GM18519 (cell line): Measurements from ENCODE around the gene APOB.

Experiments used
- ATAC-seq: cut with Tn5 transposase; IDR thresholded peaks from one replicate; pipeline ENCODE4 v1.9.1; 2021; ENCODE audit warnings: mild to moderate bottlenecking, moderate library complexity; ENCODE audit not compliant: unreplicated experiment, low FRiP score

The APOB gene, protein sequence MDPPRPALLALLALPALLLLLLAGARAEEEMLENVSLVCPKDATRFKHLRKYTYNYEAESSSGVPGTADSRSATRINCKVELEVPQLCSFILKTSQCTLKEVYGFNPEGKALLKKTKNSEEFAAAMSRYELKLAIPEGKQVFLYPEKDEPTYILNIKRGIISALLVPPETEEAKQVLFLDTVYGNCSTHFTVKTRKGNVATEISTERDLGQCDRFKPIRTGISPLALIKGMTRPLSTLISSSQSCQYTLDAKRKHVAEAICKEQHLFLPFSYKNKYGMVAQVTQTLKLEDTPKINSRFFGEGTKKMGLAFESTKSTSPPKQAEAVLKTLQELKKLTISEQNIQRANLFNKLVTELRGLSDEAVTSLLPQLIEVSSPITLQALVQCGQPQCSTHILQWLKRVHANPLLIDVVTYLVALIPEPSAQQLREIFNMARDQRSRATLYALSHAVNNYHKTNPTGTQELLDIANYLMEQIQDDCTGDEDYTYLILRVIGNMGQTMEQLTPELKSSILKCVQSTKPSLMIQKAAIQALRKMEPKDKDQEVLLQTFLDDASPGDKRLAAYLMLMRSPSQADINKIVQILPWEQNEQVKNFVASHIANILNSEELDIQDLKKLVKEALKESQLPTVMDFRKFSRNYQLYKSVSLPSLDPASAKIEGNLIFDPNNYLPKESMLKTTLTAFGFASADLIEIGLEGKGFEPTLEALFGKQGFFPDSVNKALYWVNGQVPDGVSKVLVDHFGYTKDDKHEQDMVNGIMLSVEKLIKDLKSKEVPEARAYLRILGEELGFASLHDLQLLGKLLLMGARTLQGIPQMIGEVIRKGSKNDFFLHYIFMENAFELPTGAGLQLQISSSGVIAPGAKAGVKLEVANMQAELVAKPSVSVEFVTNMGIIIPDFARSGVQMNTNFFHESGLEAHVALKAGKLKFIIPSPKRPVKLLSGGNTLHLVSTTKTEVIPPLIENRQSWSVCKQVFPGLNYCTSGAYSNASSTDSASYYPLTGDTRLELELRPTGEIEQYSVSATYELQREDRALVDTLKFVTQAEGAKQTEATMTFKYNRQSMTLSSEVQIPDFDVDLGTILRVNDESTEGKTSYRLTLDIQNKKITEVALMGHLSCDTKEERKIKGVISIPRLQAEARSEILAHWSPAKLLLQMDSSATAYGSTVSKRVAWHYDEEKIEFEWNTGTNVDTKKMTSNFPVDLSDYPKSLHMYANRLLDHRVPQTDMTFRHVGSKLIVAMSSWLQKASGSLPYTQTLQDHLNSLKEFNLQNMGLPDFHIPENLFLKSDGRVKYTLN (N-terminal part only)

GRCh38 chr2:21043744-21044532 is at the start of gene APOB:
Gene APOB (minus strand): TSS chr2:21044073. CDS start chr2:21043945, 128 bp downstream.
- no peak for ATAC-seq

DNA sequence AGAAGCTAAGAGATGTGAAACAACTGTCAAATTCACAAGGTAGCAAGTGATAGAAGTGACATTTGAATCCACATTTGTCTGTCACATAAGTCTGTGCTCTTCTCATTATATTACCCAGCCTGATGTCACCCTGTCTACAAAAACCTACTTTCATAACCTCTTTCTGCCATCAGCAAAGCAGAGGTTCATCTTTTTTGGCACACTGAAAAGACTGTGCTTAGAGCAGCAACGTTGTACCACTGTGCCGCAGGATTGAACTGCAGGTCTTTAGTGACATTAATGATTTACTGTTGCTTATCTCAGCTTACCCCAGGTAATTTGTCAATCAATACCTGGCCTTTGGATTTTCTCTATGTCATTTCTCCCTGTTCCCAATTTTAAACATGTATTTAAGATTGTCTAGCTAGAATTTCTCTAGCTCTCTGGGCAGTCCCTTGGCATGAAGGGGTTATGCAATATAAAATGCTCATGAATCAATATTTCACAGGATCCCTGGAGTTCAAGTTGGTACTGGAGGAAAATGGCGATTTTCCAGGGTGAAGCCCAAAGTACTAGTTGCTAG is 48.5 kb upstream of the APOB start:
- ATAC-seq = no peak

GRCh38 chr2:21084401-21084800 is 40.5 kb upstream of the APOB start:
- no peak for ATAC-seq

- ATAC-seq = no peak
These were observed 39.6 kb upstream of the APOB start for GRCh38 chr2:21083482-21083881.

DNA sequence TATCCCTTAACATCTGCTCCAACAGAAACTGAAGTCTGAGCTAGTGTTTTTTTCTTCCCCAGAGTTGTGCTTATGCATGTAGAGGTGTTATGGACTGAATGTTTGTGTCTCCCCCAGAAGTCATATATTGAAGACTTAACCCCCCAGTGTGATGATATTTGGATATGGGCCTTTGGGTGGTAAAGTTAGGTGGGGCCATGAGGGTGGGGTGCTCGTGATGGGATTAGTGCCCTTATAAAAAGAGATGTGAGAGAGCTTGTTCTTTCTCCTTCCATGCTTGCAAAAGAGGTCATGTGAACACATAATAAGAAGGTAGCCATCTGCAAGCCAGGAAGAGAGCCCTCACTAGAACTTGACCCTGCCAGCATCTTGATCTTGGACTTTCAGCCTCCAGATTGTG is 34.4 kb upstream of the APOB start:
- no peak for ATAC-seq

GRCh38 chr2:21072477-21073242 is 28.8 kb upstream of the APOB start:
- no peak for ATAC-seq

DNA sequence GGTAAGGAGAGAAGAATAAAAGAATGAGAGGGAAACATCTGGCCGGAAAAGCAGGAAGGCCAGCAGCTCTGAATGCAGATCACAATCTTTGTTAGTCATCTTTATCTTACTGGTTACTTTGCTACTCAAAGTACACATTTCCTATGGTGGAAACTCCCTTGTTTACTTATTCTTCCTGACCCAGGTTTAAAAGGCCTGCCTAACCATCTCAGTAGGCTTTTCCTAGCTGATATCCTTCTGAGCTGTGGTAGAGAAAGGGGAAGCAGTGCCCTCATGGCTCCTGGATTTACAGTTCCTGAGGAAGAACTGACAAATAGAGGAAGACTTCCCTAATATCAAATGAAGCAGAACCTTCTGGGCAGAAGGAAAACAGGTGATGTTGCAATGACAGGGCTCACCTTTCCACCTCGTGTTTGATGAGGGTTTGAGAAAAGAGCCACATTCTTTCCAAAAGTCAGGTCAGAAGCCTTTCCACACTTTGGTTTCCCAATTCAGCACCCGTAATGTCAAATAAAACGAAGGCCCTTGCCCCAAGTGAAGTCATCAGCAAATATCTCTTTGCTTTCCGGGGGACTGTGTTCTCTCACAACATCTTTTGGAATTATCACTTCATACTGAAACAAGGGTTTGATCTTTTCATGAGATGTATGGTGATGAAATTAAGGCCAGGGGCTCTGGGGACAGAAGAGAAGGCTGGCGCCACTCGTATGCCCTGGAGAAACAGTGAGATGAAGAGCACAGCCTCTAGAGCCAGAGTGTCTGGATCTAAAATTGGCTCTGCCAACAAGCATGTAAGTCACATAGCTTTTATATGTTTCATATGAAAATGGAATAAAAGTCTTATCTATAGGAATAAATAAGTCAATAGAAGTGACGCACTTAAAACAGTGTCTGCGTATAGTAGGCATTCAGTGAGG is 26.7 kb upstream of the APOB start:
- no peak for ATAC-seq

GRCh38 chr2:21069746-21070340 is 26.0 kb upstream of the APOB start:
- ATAC-seq = no peak

DNA sequence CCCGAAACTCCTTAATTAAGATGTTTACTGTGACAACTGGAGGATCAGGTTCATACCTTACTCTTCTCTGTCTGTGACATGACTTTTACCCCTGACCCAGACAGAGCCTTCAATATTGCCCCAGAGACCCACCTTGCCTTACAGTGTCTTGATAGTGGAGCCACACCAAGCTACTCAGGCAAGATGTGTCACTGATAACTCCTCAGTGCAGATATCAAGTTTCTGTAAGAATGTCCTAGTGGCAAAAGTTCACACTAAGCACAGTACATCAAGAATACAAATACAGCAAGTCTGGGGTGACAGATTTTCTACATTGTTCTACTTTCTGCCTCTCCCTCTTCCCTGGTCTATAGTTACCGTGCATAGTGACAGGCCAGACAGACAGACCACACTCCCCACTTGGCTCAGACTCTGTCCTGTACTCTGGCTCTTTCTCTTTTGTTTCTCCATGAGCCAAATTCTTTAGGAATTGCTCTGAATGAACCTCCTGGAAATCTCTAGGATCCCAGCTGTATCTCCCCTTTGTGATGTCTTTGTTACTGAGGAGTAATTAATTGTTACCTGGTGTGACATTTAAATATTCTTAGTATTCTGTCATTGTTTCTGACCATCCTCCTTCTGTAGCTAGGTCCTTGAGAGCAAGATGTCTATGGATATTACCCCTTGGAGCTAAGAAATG is 24.1 kb upstream of the APOB start:
- no peak for ATAC-seq

DNA sequence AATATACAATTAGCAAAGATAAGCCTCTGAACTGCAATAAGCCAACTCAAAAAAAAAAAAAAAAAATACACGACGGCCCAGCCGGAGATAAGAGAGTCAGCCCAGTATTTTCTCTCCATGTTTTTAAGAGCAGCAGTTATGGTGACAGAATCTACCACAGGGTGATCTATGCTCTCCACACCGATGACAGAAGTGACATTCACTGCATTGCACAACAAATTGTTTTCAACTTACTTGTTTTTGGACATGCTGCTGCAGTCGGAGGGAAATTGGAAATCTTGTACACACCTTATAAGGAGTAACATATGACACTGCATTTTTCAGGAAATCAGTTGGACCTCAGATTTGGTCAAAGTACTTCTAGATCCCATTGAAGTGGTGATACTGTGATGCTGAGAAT is 23.3 kb upstream of the APOB start:
- no peak for ATAC-seq

- no peak for ATAC-seq
These were observed 16.2 kb upstream of the APOB start for GRCh38 chr2:21059885-21060610.

DNA sequence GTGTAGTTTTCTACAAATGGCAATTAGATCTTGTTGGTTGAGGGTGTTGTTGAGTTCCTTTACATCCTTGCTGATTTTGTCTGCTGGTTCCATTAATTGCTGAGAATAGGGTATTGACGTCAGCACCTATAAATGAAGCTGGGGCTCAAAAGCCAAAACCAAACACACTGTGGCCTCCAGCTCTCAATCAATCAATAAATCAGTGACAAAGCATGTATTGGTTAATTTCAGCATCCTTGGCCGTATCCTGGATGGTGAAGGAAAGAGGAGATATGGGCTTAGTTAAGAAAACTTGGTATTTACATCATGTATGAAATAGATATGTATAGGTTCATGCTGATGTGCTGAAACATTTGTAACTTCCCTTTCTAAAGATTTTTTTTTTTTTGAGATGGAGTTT is 13.2 kb upstream of the APOB start:
- no peak for ATAC-seq

- ATAC-seq = no peak
These were observed 12.3 kb upstream of the APOB start for GRCh38 chr2:21055879-21056790.

DNA sequence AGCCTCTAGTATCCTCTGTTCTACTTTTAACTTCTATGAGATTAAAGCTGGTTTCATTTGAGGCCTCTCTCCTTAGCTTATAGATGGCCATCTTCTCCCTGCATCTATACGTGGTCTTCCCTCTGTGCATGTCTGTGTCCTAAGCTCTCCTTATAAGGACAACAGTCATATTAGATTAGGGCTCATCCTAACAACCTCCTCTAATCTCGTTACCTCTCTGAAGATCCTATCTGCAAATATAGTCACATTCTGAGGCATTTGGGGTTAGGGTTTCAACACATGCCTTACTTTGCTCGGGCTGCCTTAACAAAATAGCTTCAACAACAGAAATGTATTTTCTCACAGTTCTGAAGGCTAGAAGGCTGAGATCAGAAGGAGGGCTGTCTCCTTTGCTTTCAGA is 11.6 kb upstream of the APOB start:
- ATAC-seq = no peak

DNA sequence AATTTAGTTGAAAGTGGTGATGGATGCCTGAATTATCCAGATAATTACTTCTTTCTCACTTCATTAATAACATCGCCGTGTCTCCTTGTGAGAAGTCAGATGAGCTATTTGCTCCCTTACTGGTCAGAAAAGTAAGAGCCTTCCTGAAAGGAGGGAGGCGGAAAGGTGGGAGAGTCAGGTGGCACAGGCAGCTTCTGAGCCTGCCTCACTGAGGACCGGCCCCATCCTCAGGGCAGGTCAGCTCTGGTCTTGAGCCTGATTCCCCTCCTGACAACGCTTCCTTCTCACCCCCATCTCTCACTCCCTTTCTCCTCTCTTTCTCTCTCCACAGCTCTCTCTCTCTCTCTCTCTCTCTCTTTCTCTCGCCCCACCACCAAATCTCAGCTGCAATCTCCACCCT is 10.1 kb upstream of the APOB start:
- ATAC-seq = no peak
